Upper lobe of left lung (tissue), 4 donors: Measurements from ENCODE around the gene PHTF1.

ENCODE experiments used
- EP300 ChIP-seq, 4 donors: sonication (generic); formaldehyde crosslinking; IDR thresholded peaks; one replicate each; pipeline ENCODE4 v1.5.1; 2017; ENCODE audit warnings: antibody characterized with exemption in 4 of 4, control low read depth in 2 of 4
- POLR2A ChIP-seq, 4 donors: fragments of 450-650 bp; IDR thresholded peaks; one replicate each; pipeline ENCODE4 v1.5.1; 2016 to 2017; ENCODE audit warnings: antibody characterized with exemption in 4 of 4, mild to moderate bottlenecking in 2 of 4
- POLR2AphosphoS5 ChIP-seq, 2 donors: sonication (generic); formaldehyde crosslinking; IDR thresholded peaks; one replicate each; pipeline ENCODE4 v1.5.1; 2017; ENCODE audit warnings: antibody characterized with exemption in 2 of 2
- TF ChIP-seq, protein P1 (sequence below), 6 experiments: fragments of 450-650 bp in 4 of 6; fragments of 200-600 bp in 2 of 6; sonication (generic) in 2 of 6; IDR thresholded peaks; one replicate each; pipeline ENCODE4 v1.5.1; 2016 to 2019; ENCODE audit warnings: antibody characterized with exemption in 6 of 6

DNA sequence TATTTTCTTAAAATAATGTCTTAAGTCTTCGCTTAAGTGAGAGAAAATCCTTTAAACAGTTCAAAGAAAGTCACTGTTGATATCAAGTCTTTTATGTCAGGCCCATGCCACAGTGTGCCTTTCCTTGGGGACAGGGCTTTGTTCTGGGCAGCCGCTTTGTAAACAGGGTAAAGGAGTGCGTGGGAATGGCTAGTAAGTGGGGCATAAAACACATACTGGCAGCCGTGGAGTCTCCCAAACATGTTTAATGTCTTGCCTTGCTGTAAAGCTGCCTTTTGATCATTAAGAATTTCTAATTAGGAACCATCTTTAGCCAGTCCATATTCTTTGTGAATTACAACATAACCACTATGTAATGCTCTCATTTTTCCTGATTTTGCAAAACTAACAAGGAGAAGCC lies 99.7 kb downstream of the PHTF1 start:
- TF ChIP-seq, protein P1, sequence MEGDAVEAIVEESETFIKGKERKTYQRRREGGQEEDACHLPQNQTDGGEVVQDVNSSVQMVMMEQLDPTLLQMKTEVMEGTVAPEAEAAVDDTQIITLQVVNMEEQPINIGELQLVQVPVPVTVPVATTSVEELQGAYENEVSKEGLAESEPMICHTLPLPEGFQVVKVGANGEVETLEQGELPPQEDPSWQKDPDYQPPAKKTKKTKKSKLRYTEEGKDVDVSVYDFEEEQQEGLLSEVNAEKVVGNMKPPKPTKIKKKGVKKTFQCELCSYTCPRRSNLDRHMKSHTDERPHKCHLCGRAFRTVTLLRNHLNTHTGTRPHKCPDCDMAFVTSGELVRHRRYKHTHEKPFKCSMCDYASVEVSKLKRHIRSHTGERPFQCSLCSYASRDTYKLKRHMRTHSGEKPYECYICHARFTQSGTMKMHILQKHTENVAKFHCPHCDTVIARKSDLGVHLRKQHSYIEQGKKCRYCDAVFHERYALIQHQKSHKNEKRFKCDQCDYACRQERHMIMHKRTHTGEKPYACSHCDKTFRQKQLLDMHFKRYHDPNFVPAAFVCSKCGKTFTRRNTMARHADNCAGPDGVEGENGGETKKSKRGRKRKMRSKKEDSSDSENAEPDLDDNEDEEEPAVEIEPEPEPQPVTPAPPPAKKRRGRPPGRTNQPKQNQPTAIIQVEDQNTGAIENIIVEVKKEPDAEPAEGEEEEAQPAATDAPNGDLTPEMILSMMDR (IDR thresholded peaks at IDR 0.05) = no peak
- no peak for TF ChIP-seq POLR2AphosphoS5 (IDR thresholded peaks at IDR 0.05)
- TF ChIP-seq POLR2A (IDR thresholded peaks at IDR 0.05) = no peak
- TF ChIP-seq EP300 (IDR thresholded peaks at IDR 0.05) = no peak
